CMK (cell line): ENCODE results near the gene LRPAP1.

Source experiments
- DNase-seq: peaks from one replicate; pipeline ENCODE4 v3.0.0-alpha.2; 2010; ENCODE audit warnings: low read depth

The LRPAP1 gene

DNA sequence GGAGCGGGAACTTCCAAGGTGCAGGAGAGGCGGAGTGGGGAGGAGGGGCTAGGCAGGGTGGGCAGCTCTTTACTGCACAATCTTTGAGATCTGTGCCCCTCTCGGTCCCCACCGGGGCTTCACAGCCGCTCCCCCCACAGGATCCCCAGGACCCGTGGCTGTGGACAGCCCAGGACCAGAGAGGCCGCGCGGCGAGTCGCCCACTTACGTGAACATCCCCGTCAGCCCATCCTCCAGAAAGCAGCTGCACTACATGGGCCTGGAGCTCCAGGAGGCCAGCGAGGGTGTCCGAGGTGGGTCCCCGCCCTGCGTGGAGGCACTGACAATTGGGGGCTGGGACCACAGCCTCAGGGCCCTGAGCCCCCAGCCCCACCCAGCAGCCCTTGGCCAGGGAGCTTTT lies 32.1 kb downstream of the LRPAP1 start:
- no peak for DNase-seq

DNA sequence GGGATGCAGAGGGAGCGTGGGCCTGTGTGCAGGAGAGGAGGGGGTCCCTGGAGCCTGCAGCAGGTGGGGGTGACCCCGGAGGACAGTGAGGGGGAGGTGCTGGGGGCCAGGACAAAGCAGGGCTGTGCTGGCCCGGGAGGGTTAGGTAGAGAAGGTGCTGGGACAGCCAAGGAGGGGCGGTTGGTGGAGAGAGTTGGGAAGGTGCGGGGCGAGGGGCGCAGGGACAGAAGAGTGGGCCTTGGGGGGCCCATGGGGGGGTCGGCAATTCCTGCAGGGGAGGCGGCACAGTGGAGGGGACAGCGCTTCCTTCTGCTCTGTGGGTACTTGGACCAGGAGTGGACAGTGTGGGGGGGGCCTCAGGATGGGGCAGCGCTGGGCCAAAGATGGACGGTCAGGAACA lies 32.5 kb downstream of the LRPAP1 start:
- no peak for DNase-seq

DNA sequence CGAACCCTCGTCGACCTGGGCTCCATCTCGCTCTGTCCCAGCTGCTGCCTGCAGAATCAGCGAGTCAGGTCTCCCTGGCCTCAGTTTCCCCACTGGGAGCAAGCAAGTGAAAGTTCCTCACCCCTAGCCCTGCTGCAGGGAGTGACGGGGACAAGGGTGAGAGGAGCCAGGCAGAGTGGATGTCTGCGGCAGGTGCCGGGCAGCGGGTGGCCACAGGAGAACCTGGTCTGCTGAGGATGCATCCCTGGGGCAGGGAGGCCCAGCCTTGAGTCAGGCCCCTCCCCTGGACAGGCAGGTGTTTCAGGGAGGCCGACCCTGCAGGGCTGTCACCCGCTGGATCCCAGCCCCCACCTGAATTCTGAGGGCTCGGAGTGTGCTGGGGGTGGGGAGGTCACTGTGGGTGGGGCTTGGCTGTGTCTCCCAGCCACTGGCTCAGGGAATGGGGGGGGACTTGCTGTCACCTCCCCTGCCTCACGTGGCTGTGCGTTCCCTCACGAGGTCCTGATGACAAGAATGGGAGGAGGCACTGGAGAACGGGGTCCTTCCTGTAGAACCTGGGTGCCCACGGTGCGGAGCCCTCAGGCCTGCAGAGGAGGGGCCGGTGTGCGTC lies 33.2 kb downstream of the LRPAP1 start:
- no peak for DNase-seq

DNA sequence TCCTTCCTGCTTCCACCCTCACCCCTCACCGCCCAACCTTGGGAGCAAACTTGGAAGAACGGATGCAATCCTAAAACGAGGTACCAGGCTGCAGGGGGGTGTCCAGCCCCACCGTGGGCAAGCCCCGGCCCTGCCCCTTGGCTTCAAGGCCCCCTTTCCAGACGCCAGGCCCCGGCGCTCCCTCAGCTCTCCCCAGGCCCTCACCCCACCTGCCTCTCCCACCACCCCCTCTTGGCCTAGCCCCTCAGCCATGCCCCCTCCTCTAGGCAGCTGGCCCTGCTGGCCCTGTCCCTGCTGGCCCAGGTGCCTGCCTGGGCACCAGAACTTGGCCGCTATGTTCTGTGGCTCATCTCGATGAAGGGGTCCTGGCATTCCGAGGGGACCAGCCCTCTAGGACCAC lies 33.8 kb downstream of the LRPAP1 start:
- no peak for DNase-seq

DNA sequence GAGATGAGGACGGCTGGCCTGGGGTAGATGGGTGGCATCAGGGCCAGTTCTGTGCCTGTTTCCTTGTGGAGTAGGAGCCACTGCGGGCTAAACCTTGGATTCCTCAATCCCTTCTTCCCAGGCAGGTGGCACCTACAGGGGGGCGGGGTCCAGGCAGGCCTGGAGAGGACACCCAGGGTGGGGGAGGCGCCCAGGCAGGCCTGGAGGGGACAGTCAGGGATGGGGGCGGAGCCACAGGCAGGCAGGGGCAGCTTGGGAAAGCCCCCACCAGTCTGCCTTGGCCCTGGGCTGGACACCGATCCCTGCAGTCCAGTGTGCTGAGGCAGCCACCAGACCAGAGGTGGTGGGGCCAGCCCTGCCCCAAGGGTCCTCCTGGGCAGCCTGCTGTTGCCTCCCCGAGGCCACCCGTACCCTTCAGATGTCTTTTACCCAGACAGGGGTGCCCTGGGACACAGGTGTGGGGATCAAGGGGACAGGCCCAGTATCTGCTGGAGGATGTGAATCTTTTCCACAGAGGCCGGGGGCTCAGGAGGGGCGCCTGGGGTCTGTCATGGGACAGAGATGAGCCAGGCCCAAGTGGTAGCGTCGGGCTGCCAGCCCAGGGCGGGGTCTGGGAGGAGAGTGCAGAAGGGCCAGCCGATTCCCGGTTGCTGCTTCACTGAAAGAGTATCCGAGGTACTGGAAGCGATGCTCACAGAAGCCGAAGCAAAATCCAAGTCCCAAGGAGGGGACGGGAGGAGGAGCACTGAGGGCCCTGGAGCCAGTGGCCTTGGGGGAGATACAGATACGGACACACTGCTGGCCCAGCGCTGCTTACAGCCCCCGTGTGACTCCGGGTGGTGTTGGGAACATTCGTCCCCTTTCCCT lies 34.5 kb downstream of the LRPAP1 start:
- no peak for DNase-seq

DNA sequence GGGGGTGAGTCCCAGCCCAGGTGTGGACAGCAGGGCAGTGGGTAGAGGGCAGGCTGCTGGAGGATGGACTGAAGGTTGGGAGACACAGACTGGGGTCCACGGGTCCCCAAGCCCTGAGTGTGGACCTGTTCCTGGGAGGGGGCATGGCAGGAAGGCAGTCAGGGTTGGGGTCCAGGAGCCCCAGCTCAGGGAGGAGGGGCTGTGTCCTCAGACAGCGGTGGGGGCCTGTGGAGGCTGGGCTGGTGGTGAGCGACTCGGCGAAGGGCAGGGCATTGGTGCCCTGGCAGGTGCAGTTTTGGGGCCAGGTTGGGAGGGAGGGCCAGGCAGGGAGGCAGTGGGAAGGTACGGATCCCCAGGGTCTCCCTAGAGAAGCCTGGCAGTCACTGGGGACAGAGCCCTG lies 35.1 kb downstream of the LRPAP1 start:
- no peak for DNase-seq

DNA sequence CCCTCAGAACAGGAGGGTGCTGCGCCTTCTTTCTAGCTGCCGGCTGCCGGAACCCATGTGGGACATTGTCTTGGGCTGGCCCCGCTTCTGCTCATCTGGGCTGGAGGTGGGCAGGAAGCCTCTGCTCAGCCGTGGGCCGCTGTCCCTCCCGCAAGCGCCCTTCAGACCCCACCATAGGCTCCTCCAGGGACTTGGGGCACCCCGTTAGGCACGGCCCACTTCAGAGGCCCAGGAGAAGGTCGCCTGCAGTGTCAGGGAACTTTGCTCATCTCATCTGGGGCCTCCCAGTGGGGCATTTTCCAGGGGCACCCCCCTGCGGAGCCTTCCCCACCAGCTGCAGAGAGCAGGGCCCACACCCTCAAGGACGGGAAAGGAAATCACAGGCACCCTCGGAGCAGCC lies 36.2 kb downstream of the LRPAP1 start:
- DNase-seq: no peak

DNA sequence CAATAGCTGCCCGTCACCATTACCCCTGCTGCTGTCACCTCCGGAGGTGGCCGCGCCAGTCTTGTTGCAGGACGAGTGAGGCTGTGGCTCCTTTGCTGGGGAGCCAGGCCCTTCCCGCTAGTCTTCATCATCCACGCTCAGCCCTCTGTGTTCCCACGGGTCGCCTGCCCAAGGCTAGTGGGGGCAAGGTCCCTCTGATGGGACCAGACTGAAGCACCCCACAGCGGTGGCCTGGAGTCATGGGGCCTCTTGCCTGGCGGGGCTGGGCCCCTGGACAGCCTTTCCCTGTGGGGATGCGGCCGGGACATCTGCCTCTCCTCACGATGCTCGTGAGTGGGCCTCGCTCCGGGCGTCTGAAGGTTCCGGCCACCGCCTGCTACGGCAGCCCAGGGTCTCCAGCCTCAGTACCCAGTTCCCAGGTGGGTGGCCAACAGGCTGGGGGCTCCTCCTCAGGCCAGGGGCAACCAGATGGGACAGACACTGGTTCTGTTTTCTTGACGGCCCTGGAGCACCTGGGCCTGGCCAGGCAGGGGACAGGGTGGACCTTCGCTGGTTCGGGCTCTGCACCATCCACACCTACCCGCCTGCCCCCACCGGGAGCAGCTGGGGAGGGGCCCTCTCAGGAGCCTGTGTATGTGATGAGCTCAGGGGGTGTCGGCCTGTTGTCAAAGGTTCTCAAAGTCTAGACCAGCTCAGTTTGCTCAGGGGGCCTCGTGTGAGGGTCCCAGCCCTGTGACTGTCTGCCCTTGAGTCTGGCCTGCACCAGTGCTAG lies 36.8 kb downstream of the LRPAP1 start:
- no peak for DNase-seq

DNA sequence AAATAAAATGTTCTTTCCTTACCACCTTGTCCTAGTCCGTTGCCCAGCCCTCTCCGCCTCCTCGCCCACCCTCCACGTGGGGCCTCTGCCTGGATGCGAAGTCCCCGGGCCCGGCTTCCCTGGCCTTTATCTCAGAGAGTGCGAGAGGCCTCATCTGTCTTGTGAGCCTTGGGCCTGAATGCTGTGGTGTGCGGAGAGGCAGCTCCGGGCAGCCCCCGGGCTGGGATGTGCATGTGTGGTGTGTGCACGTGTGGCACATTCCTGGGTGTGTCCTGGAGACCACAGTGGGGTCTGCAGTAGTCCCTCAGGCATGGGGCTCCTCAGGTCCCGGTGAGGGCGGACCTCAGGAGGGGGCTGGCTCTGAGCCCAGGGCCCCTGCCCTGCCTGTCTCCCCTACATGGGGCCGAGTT lies 37.8 kb downstream of the LRPAP1 start:
- DNase-seq: no peak

DNA sequence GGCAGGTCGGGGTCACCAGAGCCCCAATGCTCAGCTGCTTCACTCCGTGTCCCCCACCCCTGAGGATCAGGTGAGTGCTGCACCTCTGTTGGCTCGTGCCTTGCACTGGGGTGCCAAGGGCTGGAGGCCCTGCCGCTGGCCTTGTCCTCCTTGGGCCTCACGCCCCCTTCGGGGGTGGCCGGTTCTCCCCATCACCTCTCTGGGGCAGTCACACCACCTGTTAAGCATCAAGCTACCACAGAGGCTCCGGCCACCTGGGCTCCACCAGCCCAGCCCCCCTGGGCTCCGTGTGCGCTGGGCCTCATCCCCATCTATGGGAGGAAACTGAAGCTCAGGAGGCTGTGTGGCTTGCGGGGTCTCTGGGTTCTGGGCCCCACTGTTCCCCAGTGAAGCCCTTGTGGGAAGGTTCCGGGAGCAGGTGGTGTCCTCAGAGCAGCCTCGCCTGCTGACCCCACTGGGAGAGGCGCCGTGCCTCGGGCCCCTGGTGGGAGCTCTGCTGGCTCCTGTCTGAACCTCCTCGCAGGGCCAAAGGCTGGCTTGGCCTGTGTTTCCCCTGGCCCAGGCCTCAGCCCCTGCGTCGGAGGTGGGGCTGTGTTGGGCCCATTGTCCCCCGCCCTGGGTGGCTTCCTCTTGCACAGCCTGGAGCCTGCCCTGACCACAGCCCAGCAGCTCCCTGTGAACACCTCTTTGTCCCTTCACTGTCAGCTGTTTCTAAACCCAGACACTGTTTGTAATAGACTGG lies 38.3 kb downstream of the LRPAP1 start:
- no peak for DNase-seq

DNA sequence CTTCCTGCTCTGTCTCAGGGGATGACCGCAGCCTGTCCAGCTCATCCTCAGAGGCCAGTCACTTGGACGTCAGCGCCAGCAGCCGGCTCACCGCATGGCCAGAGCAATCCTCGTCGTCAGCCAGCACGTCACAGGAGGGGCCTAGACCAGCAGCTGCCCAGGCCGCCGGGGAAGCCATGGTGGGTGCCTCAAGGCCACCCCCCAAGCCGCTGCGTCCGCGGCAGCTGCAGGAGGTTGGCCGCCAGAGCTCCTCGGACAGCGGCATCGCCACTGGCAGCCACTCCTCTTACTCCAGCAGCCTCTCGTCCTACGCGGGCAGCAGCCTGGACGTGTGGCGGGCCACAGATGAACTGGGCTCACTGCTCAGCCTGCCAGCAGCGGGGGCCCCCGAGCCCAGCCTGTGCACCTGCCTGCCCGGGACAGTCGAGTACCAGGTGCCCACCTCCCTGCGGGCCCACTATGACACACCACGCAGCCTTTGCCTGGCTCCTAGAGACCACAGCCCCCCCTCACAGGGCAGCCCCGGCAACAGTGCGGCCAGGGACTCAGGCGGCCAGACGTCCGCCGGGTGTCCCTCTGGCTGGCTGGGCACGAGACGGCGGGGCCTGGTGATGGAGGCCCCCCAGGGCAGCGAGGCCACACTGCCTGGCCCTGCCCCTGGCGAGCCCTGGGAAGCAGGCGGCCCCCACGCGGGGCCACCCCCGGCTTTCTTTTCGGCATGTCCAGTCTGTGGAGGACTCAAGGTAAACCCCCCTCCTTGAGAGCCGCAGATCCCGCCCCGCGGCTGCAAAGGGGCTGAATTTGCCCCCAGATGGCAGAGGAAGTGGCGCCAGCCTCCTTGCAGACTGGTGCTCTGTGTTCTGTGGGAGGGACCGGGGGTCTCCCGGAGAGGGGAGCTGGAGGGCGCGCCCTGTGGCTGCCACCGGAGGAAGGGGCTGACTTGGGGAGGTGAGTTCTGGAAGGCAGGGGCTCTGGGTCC lies 39.2 kb downstream of the LRPAP1 start:
- DNase-seq: no peak

DNA sequence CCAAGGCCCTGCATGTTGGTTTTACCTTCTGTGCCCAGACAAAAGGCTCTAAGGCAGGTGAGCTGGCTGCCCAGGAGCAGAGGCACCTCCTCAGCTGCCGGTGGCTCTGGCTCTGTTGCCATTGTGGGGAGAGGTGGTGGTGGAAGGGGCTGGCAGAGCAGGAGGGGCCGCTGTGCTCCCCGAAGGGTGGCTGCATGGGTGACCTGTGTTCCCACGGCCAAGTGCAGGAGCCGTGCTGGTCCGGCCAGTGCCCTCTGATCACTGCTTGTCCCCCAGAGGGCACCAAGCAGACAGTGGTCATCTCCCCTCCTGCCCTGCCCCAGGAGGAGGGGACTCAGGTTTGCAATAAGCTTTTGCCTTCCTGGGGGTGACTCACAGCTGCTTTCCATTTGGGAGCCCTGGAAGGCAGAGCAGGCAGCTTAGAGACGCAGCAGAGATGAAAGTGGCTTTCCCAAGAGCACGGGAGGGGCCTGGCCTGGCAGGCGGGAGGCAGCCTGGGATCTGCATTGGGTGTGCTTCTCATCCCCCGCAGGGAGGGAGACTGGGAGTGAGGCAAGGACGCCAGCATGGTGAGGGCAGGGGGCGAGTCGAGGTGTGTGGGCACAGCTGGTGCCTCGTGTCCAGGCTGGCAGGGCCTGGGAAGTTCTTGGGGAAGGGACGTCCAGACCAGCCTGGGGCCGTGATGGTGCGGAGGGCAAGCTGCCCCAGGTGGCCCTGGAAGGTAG lies 40.4 kb downstream of the LRPAP1 start:
- no peak for DNase-seq

DNA sequence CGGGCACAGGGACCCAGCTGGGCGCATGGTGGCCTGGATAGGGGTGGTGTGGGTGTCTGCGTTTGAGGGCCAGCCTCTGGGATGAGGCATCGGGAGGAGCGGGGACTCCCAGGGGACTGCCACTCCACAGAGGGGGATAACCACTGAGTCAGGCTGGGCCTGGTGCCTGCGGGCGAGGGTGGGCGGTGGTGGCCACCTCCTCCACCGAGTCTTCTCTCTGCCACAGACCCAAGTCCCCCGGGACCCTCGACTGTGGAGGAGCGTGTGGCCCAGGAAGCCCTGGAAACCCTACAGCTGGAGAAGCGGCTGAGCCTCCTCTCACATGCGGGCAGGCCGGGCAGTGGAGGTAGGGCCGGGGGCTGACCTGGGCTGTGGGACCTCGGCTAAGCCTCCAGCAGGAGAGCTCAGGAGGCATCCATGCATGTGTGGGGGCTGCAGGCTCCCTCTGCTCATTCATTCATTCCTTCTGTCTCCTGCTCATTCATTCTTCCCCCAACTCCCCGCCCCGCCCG lies 42.7 kb downstream of the LRPAP1 start:
- no peak for DNase-seq

DNA sequence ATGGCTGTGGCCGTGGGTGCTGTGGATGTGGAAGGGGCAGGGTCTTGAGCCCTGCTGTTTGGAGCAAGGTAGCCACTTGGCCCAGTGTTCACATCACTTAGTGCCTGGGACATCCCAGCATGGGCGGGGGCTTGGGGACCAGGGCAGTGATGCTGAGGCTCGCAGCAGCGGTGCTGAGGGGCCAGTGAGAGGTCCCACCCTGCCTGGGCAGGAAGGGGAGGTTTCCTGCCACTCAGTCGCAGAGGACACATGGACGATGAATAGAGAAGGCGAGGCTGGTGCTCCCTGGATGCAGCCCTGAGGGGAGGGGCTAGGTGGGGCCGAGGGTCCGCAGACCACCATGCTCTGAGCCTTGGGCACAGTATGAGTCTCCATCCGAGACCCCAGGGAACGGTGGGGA lies 43.4 kb downstream of the LRPAP1 start:
- DNase-seq: no peak

DNA sequence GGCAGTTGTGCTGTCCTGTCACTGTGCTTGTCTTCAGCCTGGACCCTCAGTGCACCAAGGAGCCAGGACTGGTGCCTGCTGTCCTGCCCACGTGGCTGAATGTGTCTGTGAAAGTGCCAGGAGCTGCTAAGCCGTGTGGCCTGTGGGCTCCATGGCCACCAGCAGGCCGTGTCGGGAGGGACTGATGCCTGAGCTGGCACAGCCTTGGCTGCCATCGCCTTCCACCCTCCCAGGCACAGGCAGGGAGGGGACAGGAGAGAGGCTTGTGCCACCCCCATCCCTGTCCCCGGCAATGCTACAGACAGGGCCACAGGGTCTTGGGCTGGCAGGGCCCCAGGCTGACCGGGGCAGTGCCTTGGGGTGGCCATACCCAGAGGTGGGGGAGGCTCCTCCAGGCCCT lies 44.4 kb downstream of the LRPAP1 start:
- no peak for DNase-seq

DNA sequence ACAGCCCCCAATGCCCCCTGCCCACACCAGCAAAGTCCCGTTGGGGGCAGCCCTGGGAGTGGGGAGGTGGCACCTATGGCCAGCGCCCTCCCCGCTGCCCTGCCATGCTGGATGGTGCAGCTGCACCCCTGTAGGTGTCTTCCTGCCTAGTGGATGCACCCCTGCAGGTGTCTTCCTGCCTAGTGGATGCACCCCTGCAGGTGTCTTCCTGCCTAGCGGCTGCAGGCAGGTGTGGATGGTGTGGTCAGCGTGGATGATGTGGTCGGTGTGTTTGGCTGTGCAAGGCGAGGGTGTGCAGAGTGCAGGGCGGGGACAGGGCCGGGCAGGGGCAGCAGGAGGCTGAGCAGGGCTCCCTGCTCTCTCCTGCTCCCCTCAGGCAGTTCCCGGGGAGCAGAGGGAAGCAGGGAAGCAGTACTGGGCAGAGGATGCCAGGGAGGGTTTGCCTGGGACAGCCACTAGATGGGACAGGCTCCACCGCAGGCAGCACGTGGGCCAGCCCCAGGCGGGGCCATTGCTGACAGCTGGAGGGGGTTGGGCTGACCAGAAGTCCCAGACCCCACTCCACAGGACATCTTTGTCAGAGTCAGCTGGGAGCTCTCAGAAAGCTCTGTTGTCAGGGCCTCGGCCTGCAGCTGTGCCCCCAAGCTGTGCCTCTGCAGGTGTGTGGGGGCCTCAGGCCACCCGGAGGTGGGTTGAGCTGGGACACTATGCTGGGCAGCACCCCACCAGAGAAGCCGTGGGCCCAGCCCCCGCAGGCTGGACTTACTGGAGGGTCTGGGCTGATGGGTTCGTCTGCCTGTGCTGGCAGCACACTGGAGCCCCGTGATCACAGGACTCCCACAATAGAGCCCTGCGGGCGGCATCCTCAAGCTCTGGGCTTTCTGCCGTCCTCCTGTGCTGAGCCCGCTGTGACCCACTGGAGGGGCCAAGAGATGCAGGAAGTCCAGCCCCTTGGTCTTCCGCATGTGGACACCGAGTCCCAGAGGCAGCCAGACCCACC lies 45.4 kb downstream of the LRPAP1 start:
- DNase-seq: peak; percentile 14

DNA sequence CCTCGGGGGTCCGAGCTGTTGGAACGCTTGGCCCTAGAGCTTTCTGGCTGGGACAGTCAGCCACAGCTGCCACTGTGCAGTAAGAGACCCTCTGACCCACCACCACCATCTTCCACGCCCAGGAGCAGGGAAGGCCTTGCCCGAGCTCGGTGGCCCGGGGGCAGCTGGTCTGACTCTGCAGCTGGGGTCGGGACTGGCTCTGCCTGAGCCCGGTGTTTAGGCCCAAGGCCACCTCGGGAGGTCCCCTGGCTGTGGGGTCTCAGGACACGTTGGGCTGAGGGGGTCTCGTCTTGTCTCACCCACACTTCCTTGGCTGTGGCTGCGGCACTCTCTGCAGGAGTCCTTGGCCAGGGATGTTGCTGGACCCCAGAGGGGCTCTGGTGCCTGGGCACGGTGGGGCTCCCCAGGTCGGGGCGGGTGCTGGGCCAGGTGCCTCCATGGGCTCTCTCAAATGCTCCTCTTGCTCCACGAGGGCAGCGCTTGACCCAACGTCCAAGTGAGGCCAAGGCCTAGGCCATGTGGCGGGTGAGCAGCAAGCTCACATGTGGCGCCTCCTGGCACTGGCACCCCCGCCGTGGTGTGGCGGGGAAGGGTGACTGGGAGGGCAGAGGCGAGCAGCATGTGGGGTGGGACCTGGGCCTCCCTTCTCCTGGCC lies 46.2 kb downstream of the LRPAP1 start:
- no peak for DNase-seq

DNA sequence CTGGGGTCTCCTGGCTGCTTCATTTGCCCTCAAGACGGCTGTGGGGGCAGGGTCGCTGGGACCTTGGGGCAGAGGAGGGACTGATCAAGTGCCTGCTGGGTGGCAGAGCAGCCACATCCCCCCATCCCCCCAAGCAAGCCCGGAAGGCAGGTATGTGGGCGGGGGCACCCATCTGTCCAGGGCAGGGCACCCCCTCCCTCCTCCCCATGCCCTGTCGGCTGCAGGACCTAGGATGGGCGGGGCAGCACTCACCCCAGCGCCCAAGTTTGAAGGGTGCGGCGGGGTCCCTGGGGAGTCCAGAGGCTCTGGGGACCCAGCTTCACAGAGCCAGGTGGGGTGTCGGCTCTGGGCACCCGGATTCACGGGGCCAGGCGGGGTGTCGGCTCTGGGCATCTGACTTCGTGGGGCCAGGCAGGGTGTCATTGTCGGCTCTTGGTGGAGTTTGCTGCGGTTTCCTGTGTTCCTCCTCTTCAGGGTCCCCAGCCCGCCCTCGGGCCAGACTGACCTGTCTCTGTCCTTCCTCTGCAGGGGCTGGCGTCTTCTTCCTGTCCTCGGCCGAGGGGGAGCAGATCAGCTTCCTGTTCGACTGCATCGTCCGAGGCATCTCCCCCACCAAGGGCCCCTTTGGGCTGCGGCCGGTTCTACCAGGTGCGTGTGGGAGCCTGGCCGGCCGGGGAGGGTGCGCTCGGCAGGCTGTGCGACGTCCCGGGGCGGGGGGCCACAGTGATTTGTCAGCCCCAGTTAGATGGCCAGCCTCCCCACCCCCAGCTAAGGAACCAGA lies 47.0 kb downstream of the LRPAP1 start:
- peak; percentile 71 for DNase-seq
